Inflammatory macrophage treated with lipopolysaccharide for 4 hours (primary cell): ENCODE results near the gene JMJD7.
"Not testable (repeated sequence)": the region's sequence is repeated elsewhere in the genome, so short reads cannot be mapped to it uniquely, and the experiment has no call there.

Experiments
- DNase-seq: peaks from one replicate; pipeline ENCODE4 v3.0.0-alpha.2; 2020

JMJD7 gene

DNA sequence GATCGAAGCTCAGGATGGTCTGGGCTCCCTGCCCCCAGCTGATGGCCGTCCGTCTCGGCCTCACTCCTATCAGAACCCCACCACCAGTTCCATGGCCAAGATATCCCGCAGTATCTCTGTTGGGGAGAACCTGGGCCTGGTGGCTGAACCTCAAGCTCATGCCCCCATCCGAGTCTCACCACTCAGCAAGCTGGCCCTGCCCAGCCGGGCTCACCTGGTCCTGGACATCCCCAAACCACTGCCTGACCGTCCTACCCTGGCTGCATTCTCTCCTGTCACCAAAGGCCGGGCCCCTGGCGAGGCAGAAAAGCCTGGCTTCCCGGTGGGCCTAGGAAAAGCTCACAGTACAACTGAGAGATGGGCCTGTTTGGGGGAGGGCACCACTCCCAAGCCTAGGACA is 4.4 kb upstream of the JMJD7 start:
- no peak for DNase-seq

GRCh38 chr15:41824062-41824745 is 3.7 kb upstream of the JMJD7 start:
- DNase-seq = no peak

DNA sequence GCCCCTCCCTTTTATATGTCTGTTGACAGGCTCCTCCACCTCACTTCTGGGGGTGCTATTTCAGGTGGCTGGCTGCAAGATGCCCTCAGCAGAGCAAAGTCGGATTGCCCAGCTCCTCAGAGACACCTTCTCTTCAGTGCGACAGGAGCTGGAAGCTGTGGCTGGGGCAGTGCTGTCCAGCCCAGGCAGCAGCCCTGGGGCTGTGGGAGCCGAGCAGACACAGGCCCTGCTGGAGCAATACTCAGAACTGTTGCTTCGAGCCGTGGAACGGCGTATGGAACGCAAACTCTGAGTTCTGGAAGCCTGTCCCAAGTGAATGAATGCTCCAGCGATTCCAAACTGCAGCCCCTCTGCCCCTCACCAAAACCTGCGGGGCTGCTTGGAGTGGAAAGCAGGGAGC is 2.7 kb upstream of the JMJD7 start:
- no peak for DNase-seq

DNA sequence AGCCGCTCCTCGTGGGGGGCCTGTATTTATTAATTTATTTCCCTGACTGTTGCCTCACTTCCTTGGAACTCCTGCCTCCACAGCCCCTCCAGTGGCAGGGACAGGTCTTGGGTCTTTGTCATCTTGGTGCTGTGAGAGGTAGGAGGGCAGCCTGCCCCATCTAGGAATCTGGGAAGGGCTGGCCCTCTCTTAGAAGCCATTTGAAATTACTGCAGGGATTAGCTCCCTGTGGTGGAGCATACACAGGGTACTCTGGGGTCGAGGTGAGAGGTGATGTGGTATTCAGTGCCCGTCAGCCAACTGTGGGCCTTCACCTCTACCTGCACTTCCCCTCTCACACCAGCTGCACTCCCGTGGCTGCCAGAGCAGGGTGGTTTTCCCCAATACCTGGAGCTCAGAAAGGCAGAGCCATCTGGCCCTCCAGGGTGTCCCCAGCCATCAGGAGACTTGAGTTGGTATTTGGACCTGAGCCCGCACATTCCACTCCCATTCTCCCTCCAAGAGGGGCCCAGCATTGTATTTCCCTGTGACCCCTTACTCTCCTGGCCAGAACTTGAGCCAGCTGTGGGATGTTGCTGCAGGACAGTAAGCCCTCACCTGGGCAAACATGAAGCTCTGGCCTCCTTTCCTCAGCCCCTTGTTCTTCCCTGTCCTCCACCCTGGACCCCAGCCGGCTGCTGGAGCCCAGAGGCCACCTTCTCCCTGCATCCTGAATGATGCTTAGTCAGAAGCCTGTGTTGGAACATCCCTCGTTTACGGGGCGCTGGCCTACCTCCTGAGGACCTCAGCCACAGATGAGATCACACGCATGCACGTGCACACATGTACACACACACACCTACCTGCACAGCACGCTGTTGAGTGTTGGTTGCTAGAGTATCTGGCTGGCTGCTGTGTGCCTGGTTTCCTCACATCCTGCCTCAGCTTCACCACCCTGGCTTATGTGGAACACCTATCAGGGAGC is 2.0 kb upstream of the JMJD7 start:
- no peak for DNase-seq

DNA sequence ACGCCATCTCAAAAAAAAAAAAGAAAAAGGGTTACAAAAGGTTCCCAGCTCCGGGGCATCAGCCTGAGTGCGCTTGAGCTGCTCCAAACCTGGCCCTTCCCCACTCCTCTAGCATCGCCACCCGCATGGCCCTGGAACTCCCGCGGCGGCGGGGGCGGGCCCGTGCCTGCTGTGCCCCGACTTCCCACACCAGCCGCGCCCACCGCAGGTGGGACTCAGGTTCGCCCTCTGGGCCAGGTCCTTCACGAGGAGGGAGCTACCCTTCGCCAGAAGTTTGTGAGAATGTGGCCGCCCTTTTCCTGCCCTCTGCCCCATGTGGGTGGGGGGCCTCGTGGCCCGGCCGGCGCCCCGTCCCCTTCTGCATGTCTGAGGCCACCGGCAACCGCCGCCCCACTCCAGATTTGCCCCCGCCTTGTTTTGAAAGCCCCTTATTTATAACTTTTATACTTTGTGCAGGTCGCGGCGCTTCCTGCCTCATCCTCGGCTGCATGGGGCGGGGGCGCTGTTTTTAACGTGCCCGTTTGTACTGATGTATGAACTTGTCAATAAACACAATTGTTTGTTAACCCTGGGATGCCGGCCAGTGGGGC is 507 bp upstream of the JMJD7 start:
- no peak for DNase-seq

DNA sequence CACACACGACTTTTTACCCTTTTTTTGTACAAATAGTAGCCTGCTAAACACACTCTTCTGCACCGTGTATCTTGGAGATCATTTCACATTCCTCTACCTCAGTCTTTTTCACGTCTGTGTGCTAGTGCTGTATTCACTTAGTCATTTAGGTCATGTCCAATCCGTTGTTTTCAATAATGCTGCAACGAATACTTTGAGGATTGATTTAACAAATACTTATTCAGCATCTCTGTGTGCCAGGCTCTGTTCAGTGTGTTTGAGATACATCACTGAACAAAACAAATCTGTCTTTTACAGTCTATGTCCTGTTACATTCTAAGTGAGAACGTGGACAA is 882 bp downstream of the JMJD7 start:
- DNase-seq = no peak

DNA sequence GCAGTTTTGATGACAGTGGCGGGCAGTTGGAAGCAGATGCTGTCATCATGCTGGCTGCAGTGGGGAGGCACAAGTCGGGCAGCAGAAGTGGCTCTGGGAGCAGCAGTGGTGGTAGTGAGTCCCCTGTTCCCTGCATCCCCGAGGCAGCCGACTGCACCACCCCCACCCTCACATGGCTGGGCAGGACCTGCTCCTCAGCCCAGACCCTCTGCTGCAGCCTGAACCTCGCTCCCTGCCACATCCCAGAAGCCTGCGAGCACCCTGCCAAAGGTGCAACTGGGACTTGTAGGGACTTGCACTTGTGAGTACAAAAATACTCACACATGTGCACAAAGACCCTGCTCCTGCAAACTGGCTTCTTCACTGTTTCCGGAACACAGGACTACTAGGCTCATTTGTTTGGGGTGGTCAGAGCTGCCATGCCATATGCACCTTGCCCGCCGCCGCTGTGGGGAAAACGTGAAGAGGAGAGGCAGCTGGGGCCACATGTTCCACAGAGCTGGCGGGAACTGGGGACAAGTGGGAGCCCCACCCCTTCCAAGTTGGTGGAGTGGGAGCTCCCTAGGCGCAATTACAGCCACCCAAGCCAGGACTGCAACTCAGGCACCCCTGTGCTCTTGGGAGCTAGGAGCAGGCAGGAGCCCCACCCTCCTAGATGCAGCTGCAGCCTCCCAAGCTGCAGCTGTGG is 2.2 kb downstream of the JMJD7 start:
- no peak for DNase-seq

DNA sequence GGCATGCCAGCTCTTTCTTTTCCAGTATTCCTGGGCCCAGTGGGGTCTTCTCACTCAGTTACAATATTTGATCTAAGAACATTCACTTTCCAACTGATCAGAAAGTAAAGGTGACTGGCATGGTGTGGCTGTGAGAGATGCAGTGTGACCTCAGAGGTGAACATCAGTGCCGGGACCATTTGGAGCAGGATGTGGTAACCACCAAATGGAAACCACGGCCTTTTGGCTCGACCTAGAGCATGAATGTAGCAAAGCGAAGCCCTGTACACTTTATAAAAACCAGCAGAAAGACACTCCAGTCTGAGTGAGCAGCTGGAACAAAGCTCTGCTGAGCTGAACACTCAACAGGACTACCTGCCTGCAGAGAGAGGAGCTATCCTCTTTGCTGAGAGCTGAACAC is 3.4 kb downstream of the JMJD7 start:
- DNase-seq = not testable (repeated sequence)

- no peak for DNase-seq
Measured at GRCh38 chr15:41832208-41832607, 4.3 kb downstream of the JMJD7 start.

DNA sequence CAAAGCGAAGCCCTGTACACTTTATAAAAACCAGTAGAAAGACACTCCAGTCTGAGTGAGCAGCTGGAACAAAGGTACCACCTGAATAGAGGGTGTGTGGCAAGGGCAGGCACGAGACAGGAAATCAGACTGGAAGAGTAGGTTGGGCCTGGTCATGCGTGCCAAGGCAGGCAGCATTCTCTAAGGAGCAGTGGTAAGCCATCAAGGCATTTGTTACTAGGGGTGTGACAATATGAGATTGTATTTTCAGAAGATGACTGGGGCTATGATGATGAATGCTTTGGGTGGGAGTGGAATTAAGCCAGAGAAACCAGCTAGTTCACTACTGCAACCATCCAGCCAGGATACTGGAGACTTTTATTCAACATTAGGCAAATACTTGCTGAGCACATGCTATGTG is 5.0 kb downstream of the JMJD7 start:
- no peak for DNase-seq

- peak; percentile 80 for DNase-seq
Measured at GRCh38 chr15:41834096-41834495, 6.2 kb downstream of the JMJD7 start.

- DNase-seq = no peak
Measured at GRCh38 chr15:41836073-41836472, 8.2 kb downstream of the JMJD7 start.

- no peak for DNase-seq
Measured at GRCh38 chr15:41836713-41837454, 9.0 kb downstream of the JMJD7 start.

- no peak for DNase-seq
Measured at GRCh38 chr15:41838400-41838897, 10.6 kb downstream of the JMJD7 start, which contains the start of gene PLA2G4B. Gene PLA2G4B (plus strand): TSS chr15:41838847. CDS start chr15:41838914, 67 bp downstream.

GRCh38 chr15:41839781-41840491 is 12.0 kb downstream of the JMJD7 start:
- no peak for DNase-seq

- no peak for DNase-seq
Measured at GRCh38 chr15:41840673-41841072, 12.8 kb downstream of the JMJD7 start.

DNA sequence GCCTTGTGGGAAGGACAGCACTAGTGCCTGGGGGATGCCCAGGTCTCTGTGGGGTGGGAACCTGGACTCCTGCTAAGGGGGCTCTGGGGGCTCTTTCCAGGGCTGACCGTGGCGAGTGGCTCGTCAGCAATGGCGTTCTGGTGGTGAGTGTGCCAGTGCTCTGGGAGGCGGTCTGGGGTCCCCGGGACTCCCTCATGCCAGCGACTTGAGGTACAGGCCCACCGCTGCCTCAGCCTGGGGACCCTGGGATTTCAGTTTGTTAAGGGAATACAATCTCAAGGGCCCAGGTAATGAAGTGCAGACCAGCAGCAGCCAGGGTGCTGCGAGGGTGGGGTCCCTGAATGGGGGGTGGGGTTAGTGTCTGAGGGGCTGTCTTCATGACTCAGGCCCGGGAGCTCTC is 13.2 kb downstream of the JMJD7 start:
- no peak for DNase-seq

GRCh38 chr15:41842229-41842628 is 14.3 kb downstream of the JMJD7 start:
- no peak for DNase-seq

DNA sequence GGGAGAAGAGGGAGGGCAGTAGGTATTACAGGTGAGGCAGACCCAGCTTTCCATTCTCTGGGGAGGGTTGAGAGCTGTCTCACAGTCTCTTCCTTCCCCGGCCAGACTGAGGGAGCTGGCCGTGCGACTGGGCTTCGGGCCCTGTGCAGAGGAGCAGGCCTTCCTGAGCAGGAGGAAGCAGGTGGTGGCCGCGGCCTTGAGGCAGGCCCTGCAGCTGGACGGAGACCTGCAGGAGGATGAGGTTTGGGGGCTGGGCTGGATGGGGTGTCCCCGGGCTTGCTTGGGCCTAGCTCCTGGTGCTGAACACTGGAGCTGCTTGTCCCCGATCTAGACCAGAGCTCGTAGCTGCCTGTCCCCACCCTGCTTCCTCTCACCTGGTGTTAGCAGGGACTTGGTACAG is 15.7 kb downstream of the JMJD7 start:
- DNase-seq = no peak

DNA sequence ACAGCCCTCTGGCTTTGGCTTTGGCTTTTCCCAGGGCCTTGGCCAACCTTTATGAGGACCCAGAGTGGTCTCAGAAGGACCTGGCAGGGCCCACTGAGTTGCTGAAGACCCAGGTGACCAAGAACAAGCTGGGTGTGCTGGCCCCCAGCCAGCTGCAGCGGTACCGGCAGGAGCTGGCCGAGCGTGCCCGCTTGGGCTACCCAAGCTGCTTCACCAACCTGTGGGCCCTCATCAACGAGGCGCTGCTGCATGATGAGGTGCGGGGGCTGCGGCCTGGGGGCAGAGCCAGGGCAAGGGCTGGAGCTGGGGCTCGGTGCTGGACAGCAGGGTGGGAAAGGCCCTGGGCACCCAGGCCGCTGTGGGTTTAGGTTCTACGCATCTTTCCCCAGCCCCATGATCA is 16.9 kb downstream of the JMJD7 start:
- DNase-seq = no peak

GRCh38 chr15:41847206-41847605 is 19.3 kb downstream of the JMJD7 start:
- no peak for DNase-seq

DNA sequence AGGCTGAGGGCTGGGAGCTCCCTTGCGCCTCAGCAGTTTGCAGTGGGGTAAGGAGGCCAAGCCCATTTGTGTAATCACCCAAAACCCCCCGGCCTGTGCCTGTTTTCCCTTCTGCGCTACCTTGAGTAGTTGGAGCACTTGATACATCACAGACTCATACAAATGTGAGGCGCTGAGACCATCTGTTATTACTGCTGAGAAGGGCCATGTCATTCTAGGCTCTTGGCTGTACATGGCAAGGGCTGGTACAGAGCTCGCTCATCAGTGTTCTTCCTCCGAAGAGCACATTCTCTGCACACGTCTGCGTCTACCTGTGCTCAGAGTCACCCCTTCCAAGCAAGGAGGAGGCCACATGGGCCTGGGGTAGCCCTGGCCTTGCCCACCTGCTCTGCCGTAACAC is 20.1 kb downstream of the JMJD7 start:
- no peak for DNase-seq
